A549 (cell line): ENCODE measurements around the gene LIMCH1. TPM values are rescaled to one million over a fixed set of nuclear protein-coding genes. Genes with fewer than 3 reads are reported as not detected.

ENCODE experiments used
- ATAC-seq, 2 experiments: fragments of 200-7000 bp in 1 of 2; fragments of >200 bp in 1 of 2; cut with Nextera tagmentation in 1 of 2; cut with Tn5 transposase in 1 of 2; 3 replicates each; pipeline versions ENCODE4 v1.8.0 to v1.9.1; 2018 to 2020; ENCODE audit warnings: mild to moderate bottlenecking in 1 of 2, moderate library complexity in 1 of 2
- CTCF ChIA-PET: fragments of 300-600 bp; sonication (Branson Sonifier 250); formaldehyde crosslinking; extraction: SDS; loops from one replicate; lab custom pipeline; 2021; ENCODE audit warnings: antibody characterized with exemption, inconsistent platforms; lab: Yijun Ruan, JAX
- POLR2A ChIA-PET: fragments of 350-600 bp; formaldehyde crosslinking; extraction: SDS; loops from one replicate; lab custom pipeline; 2021; ENCODE audit warnings: antibody characterized with exemption, inconsistent platforms; lab: Yijun Ruan, JAX
- DNase-seq, 2 experiments: peaks; one replicate each; pipeline versions ENCODE4 v3.0.0 to v3.0.0-alpha.2; 2011 to 2016; ENCODE audit warnings: low read depth in 1 of 2, low spot score in 1 of 2
- FAIRE-seq: peaks from 2 replicates; lab custom pipeline; 2011; peaks lifted over from hg19 to GRCh38; lab: Jason Lieb, UNC
- H3K27ac ChIP-seq, 2 experiments: fragments of >200 bp; sonication (Bioruptor Twin); formaldehyde crosslinking; 3 replicates each; pipeline ENCODE4 v1.5.1; 2016 to 2017
- H3K4me1 ChIP-seq: fragments of >200 bp; sonication (Bioruptor Twin); formaldehyde crosslinking; 3 replicates; pipeline ENCODE4 v1.6.1; 2016
- H3K4me2 ChIP-seq: fragments of >200 bp; sonication (Bioruptor Twin); formaldehyde crosslinking; 3 replicates; pipeline ENCODE4 v1.6.1; 2016
- H3K4me3 ChIP-seq: fragments of >200 bp; sonication (Bioruptor Twin); formaldehyde crosslinking; 3 replicates; pipeline ENCODE4 v1.5.1; 2016
- H3K9me3 ChIP-seq: fragments of >200 bp; sonication (Bioruptor Twin); formaldehyde crosslinking; 3 replicates; pipeline ENCODE4 v1.6.1; 2016
- ATOH8 ChIP-seq: fragments of 250-450 bp; sonication (Bioruptor Pico); IDR thresholded peaks from 2 replicates; pipeline ENCODE4 v1.5.0; 2020; ENCODE audit warnings: low read depth, mild to moderate bottlenecking, moderate library complexity
- BCL3 ChIP-seq: fragments of >200 bp; sonication (Bioruptor Twin); formaldehyde crosslinking; IDR thresholded peaks from 3 replicates; pipeline ENCODE4 v1.6.1; 2016
- BHLHE40 ChIP-seq: IDR thresholded peaks from 2 replicates; pipeline ENCODE4 v1.6.1; 2012; ENCODE audit warnings: low read depth, low read length, inconsistent platforms
- CBX2 ChIP-seq: fragments of 200-600 bp; sonication (generic); IDR thresholded peaks from 2 replicates; pipeline ENCODE4 v1.6.1; 2016; ENCODE audit warnings: low read depth, mild to moderate bottlenecking, borderline replicate concordance
- CEBPB ChIP-seq, 2 experiments: fragments of >200 bp in 1 of 2; sonication (Bioruptor Twin) in 1 of 2; formaldehyde crosslinking in 1 of 2; IDR thresholded peaks; 2 replicates each; pipeline ENCODE4 v1.6.1; 2012 to 2016
- CHD4 ChIP-seq: fragments of 200-600 bp; sonication (generic); IDR thresholded peaks from 2 replicates; pipeline ENCODE4 v1.6.1; 2016; ENCODE audit warnings: antibody characterized with exemption, mild to moderate bottlenecking, borderline replicate concordance
- EP300 ChIP-seq, 2 experiments: fragments of >200 bp; sonication (Bioruptor Twin); formaldehyde crosslinking; IDR thresholded peaks; 2 replicates in 1 of 2; 3 replicates in 1 of 2; pipeline ENCODE4 v1.6.1; 2016 to 2017
- ESRRA ChIP-seq: fragments of 150-350 bp; IDR thresholded peaks from 2 replicates; pipeline ENCODE4 v1.6.1; 2014; ENCODE audit warnings: mild to moderate bottlenecking, low read length, borderline replicate concordance
- FOSL2 ChIP-seq, 2 experiments: fragments of 450-650 bp in 1 of 2; fragments of >200 bp in 1 of 2; sonication (Bioruptor Twin) in 1 of 2; formaldehyde crosslinking; IDR thresholded peaks; 2 replicates each; pipeline versions ENCODE4 v1.5.0 to v1.6.1; 2016 to 2020; ENCODE audit warnings: mild to moderate bottlenecking in 1 of 2, moderate library complexity in 1 of 2
- GATA3 ChIP-seq: IDR thresholded peaks from 2 replicates; pipeline ENCODE4 v1.6.1; 2012; ENCODE audit warnings: borderline replicate concordance
- HEYL ChIP-seq: fragments of 250-450 bp; sonication (Bioruptor Pico); IDR thresholded peaks from 2 replicates; pipeline ENCODE4 v1.8.0; 2021; ENCODE audit warnings: mild to moderate bottlenecking, moderate library complexity
- JUN ChIP-seq, 2 experiments: fragments of >200 bp; sonication (Bioruptor Twin); formaldehyde crosslinking; IDR thresholded peaks; 2 replicates in 1 of 2; 3 replicates in 1 of 2; pipeline ENCODE4 v1.6.1; 2016 to 2017
- JUNB ChIP-seq: fragments of >200 bp; sonication (Bioruptor Twin); formaldehyde crosslinking; IDR thresholded peaks from 2 replicates; pipeline ENCODE4 v1.6.1; 2016
- MAX ChIP-seq: IDR thresholded peaks from 2 replicates; pipeline ENCODE4 v1.6.1; 2012
- MYC ChIP-seq: IDR thresholded peaks from 2 replicates; pipeline ENCODE4 v1.6.1; 2012; ENCODE audit warnings: mild to moderate bottlenecking, inconsistent platforms, low read length, improper control_type of control experiment, borderline replicate concordance
- NPAS2 ChIP-seq: fragments of 250-450 bp; sonication (Bioruptor Pico); IDR thresholded peaks from 2 replicates; pipeline ENCODE4 v1.8.0; 2022; ENCODE audit warnings: mild to moderate bottlenecking, moderate library complexity, borderline replicate concordance
- POLR2A ChIP-seq: IDR thresholded peaks from 2 replicates; pipeline ENCODE4 v1.6.1; 2012; ENCODE audit warnings: mild to moderate bottlenecking, low read length
- RAD21 ChIP-seq, 2 experiments: fragments of >200 bp in 1 of 2; sonication (Bioruptor Twin) in 1 of 2; formaldehyde crosslinking in 1 of 2; IDR thresholded peaks in 1 of 2; conservative IDR thresholded peaks in 1 of 2; 2 replicates in 1 of 2; 3 replicates in 1 of 2; pipeline ENCODE4 v1.6.1; 2012 to 2018; ENCODE audit warnings: inconsistent platforms in 1 of 2
- RARB ChIP-seq: fragments of 250-450 bp; sonication (Bioruptor Pico); IDR thresholded peaks from 2 replicates; pipeline ENCODE4 v1.8.0; 2021; ENCODE audit warnings: mild to moderate bottlenecking, moderate library complexity
- RCOR1 ChIP-seq: fragments of 150-350 bp; IDR thresholded peaks from 2 replicates; pipeline ENCODE4 v1.6.1; 2014; ENCODE audit warnings: antibody characterized with exemption, low read length, low read depth
- RFX5 ChIP-seq: fragments of 450-650 bp; IDR thresholded peaks from 2 replicates; pipeline ENCODE4 v1.7.1; 2014; ENCODE audit warnings: antibody characterized with exemption, mild to moderate bottlenecking, moderate library complexity
- SREBF2 ChIP-seq: fragments of 450-650 bp; IDR thresholded peaks from 2 replicates; pipeline ENCODE4 v1.6.1; 2014; ENCODE audit warnings: mild to moderate bottlenecking, moderate library complexity
- TFCP2L1 ChIP-seq: fragments of 250-450 bp; sonication (Bioruptor Pico); IDR thresholded peaks from 2 replicates; pipeline ENCODE4 v1.5.0; 2021; ENCODE audit warnings: mild to moderate bottlenecking
- ZSCAN20 ChIP-seq: fragments of 250-450 bp; sonication (Bioruptor Pico); IDR thresholded peaks from 2 replicates; pipeline ENCODE4 v1.8.0; 2022; ENCODE audit warnings: mild to moderate bottlenecking, moderate library complexity
- WGBS: methylation state at CpG from one replicate; pipeline ENCODE4 v1.1.6; 2017; ENCODE audit errors: missing lambda C conversion rate; 5-methylcytosine and 5-hydroxymethylcytosine counted together
- polyA plus RNA-seq, 4 experiments: library from polyadenylated mRNA; depleted of rRNA in 3 of 4; stranded (reverse); fragments of >200 nt; fragmentation: RNase III in 1 of 4; extraction: RNeasy Plus Mini Kit Qiagen cat#74134 plus additional on column Dnase treatment in 1 of 4; gene quantifications; 2 replicates in 3 of 4; 3 replicates in 1 of 4; pipeline ENCODE4 v1.2.3, GENCODE V29; 2011 to 2017
- TF ChIP-seq, protein P1 (sequence below): IDR thresholded peaks from 2 replicates; pipeline ENCODE4 v1.6.1; 2012; ENCODE audit warnings: low read depth, borderline replicate concordance
- TF ChIP-seq, protein P2 (sequence below): fragments of 450-650 bp; IDR thresholded peaks from 2 replicates; pipeline ENCODE4 v1.6.1; 2014; ENCODE audit warnings: antibody characterized with exemption

The LIMCH1 gene
- polyA plus RNA-seq, 2 of the 4 experiments (the other 2 are of a cell fraction), result 52.9 to 88.9 TPM

DNA sequence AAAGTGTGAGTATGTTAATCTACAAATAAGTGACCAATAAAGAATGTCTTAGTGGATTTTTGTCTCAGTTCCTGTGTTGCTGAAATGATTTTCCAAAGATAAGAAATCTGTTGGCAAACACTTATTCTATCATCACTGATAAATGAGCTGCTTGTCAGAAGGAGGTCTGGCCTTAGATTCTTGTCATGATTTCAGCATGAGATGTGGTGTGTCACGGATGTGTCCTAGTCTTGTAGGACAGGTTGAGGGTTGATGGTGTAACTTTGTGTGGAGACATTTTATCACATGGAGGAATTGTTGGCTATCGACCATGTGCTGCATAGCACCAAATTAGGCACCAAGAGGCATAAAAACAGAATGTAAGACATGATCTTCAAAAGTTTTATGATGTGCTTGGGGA, 31.8 kb upstream of the LIMCH1 start (continued):
- TF ChIP-seq ESRRA (no peak), RFX5 (no peak), CEBPB (IDR thresholded peaks at IDR 0.05) (0 out of 4 replicates have a peak, but pooled peaks of 1 of the 2 experiments have one; percentile 38), SREBF2 (no peak), POLR2A (no peak), BCL3 (no peak), CHD4 (no peak), RARB (CRISPR knock-in tag) (no peak), MAX (peak; percentile 58), HEYL (CRISPR knock-in tag) (no peak), GATA3 (peak; percentile 89), BHLHE40 (no peak), ATOH8 (0 out of 2 replicates have a peak, but pooled peaks have one; percentile 32), RCOR1 (no peak), CBX2 (no peak), ZSCAN20 (CRISPR knock-in tag) (no peak), NPAS2 (CRISPR knock-in tag) (no peak), MYC (no peak)
- TF ChIP-seq, protein P1, sequence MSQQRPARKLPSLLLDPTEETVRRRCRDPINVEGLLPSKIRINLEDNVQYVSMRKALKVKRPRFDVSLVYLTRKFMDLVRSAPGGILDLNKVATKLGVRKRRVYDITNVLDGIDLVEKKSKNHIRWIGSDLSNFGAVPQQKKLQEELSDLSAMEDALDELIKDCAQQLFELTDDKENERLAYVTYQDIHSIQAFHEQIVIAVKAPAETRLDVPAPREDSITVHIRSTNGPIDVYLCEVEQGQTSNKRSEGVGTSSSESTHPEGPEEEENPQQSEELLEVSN, result no peak
- TF ChIP-seq, protein P2, sequence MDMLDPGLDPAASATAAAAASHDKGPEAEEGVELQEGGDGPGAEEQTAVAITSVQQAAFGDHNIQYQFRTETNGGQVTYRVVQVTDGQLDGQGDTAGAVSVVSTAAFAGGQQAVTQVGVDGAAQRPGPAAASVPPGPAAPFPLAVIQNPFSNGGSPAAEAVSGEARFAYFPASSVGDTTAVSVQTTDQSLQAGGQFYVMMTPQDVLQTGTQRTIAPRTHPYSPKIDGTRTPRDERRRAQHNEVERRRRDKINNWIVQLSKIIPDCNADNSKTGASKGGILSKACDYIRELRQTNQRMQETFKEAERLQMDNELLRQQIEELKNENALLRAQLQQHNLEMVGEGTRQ, result no peak

- peak in 1 of 2 experiments; percentile 73 for DNase-seq
- ChIA-PET CTCF (no interaction called here), POLR2A (no interaction called here)
- Histone ChIP-seq H3K4me2 (peak overlapping the region; percentile 49), H3K9me3 (no peaks in the 10 kb centered on the region), H3K4me3 (no peak overlapping the region), H3K27ac (peak overlapping the region; percentile 80 to 93), H3K4me1 (peaks cover 81% of the 10 kb centered on the region)
- 35% methylated on average over 3 of the region's 3 CpGs for WGBS
- FAIRE-seq, result no peak
- ATAC-seq, result peak; percentile 16 to 68; a peak in 3 of 6 replicates
- TF ChIP-seq EP300 (IDR thresholded peaks at IDR 0.05), result peak; percentile 49 to 90; a peak in 3 of 5 replicates
- TF ChIP-seq CEBPB (IDR thresholded peaks at IDR 0.05), result peak in 1 of 2 experiments; percentile 46; a peak in 1 of 4 replicates
- TF ChIP-seq JUNB, result peak; percentile 39; the same call in 1 of the 2 replicates
- TF ChIP-seq POLR2A, result no peak
- TF ChIP-seq RAD21 (conservative IDR thresholded peaks at IDR 0.05 in 1 of 2, IDR thresholded peaks at IDR 0.05 in 1 of 2), result 0 out of 5 replicates have a peak, but pooled peaks have one; percentile 1 to 27
- TF ChIP-seq GATA3, result peak; percentile 85; the same call in 1 of the 2 replicates
- TF ChIP-seq TFCP2L1 (CRISPR knock-in tag), result no peak
- no peak for TF ChIP-seq FOSL2 (IDR thresholded peaks at IDR 0.05)
- peak; percentile 36; the same call in 1 of the 2 replicates for TF ChIP-seq FOSL2 (CRISPR knock-in tag; IDR thresholded peaks at IDR 0.05)
- TF ChIP-seq JUN (IDR thresholded peaks at IDR 0.05), result peak in 1 of 2 experiments; percentile 56; a peak in 1 of 5 replicates
Observed at GRCh38 chr4:41507291-41507947, 30.5 kb upstream of the LIMCH1 start.
